HepG2 (cell line): ENCODE data around the gene ARHGEF12.

Experiments used
- FOXK1 ChIP-seq: sonication (generic); formaldehyde crosslinking; IDR thresholded peaks from 2 replicates; pipeline ENCODE4 v1.4.0; 2020; ENCODE audit warnings: low read depth, missing genetic modification reagents, borderline replicate concordance
- FOXK2 ChIP-seq: fragments of 450-650 bp; IDR thresholded peaks from 2 replicates; pipeline ENCODE4 v1.6.1; 2016
- SMAD3 ChIP-seq: sonication (generic); formaldehyde crosslinking; IDR thresholded peaks from 2 replicates; pipeline ENCODE4 v1.4.0; 2020; ENCODE audit warnings: missing genetic modification reagents
- ZBTB40 ChIP-seq, 2 experiments: fragments of 450-650 bp in 1 of 2; sonication (generic) in 1 of 2; formaldehyde crosslinking in 1 of 2; IDR thresholded peaks; 2 replicates each; pipeline versions ENCODE4 v1.6.1 to v1.8.0; 2016 to 2022; ENCODE audit warnings: antibody characterized with exemption in 1 of 2, mild to moderate bottlenecking in 1 of 2, missing genetic modification reagents in 1 of 2
- ZMYM3 ChIP-seq: sonication (generic); formaldehyde crosslinking; IDR thresholded peaks from 2 replicates; pipeline ENCODE4 v1.5.1; 2020; ENCODE audit warnings: mild to moderate bottlenecking, missing genetic modification reagents

DNA sequence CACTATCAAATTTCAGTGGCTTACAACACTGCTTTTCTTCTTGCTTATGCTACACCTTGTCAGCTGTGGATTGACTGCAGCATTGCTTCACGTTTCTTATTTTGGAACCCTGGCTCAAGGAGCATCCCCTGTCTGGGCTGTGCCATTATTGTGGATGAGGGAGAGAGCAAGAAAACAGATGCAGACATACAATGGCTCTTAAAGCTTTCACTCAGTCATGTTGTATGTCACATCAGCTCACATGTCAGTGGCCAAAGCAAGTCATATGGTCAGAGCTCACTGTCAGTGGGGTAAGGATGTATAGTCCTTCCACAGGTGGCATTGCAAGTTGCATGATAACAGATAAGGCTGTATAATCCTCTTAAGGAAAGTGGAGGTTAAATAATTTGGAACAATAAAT, 10.0 kb downstream of the ARHGEF12 start:
- TF ChIP-seq FOXK1 (CRISPR knock-in tag): no peak
- no peak for TF ChIP-seq ZMYM3 (CRISPR knock-in tag)
- TF ChIP-seq FOXK2: no peak
- TF ChIP-seq ZBTB40 (IDR thresholded peaks at IDR 0.05): no peak
- no peak for TF ChIP-seq ZBTB40 (CRISPR knock-in tag; IDR thresholded peaks at IDR 0.05)
- no peak for TF ChIP-seq SMAD3 (CRISPR knock-in tag)
